GM18505 (cell line): ENCODE results near the gene CEP85.

Experiments
- ATAC-seq: cut with Tn5 transposase; IDR thresholded peaks from one replicate; pipeline ENCODE4 v1.9.1; 2021; ENCODE audit not compliant: unreplicated experiment
- POLR2A ChIP-seq: IDR thresholded peaks from 4 replicates; pipeline ENCODE4 v1.6.1; 2011; ENCODE audit warnings: borderline replicate concordance; ENCODE audit not compliant: insufficient read depth, insufficient read length; ENCODE audit errors: extremely low read depth

Gene CEP85

GRCh38 chr1:26278303-26278702, 44.3 kb downstream of the CEP85 start:
- TF ChIP-seq POLR2A: no peak
- ATAC-seq: no peak

GRCh38 chr1:26278724-26279455, 44.9 kb downstream of the CEP85 start:
- no peak for TF ChIP-seq POLR2A
- ATAC-seq: no peak

- ATAC-seq: peak; percentile 49
- TF ChIP-seq POLR2A: peak; percentile 89
Measured at GRCh38 chr1:26279456-26280332, 45.7 kb downstream of the CEP85 start, which contains the start of gene SH3BGRL3. TSS of gene SH3BGRL3 (plus strand) at chr1:26280086. CDS start at chr1:26280156, 70 bp downstream.

- no peak for ATAC-seq
- TF ChIP-seq POLR2A: no peak
Measured at GRCh38 chr1:26280333-26281042, 46.5 kb downstream of the CEP85 start.

- ATAC-seq: no peak
- no peak for TF ChIP-seq POLR2A
Measured at GRCh38 chr1:26281091-26281958, 47.3 kb downstream of the CEP85 start.

- no peak for ATAC-seq
- TF ChIP-seq POLR2A: no peak
Measured at GRCh38 chr1:26281971-26282370, 48.0 kb downstream of the CEP85 start.

GRCh38 chr1:26282401-26282918, 48.5 kb downstream of the CEP85 start:
- no peak for ATAC-seq
- no peak for TF ChIP-seq POLR2A

GRCh38 chr1:26283279-26283853, 49.4 kb downstream of the CEP85 start:
- no peak for TF ChIP-seq POLR2A
- ATAC-seq: no peak

- ATAC-seq: no peak
- TF ChIP-seq POLR2A: no peak
Measured at GRCh38 chr1:26283871-26284596, 50.0 kb downstream of the CEP85 start.

- ATAC-seq: no peak
- TF ChIP-seq POLR2A: peak; percentile 9
Measured at GRCh38 chr1:26284597-26285347, 50.8 kb downstream of the CEP85 start.
